ENCODE measurements around the gene JAM3. TPM values are rescaled to one million over a fixed set of nuclear protein-coding genes. Genes with fewer than 3 reads are reported as not detected.

JAM3 gene
- total RNA-seq, result 1 to 10 TPM; 8.0 to 9.6 TPM

DNA sequence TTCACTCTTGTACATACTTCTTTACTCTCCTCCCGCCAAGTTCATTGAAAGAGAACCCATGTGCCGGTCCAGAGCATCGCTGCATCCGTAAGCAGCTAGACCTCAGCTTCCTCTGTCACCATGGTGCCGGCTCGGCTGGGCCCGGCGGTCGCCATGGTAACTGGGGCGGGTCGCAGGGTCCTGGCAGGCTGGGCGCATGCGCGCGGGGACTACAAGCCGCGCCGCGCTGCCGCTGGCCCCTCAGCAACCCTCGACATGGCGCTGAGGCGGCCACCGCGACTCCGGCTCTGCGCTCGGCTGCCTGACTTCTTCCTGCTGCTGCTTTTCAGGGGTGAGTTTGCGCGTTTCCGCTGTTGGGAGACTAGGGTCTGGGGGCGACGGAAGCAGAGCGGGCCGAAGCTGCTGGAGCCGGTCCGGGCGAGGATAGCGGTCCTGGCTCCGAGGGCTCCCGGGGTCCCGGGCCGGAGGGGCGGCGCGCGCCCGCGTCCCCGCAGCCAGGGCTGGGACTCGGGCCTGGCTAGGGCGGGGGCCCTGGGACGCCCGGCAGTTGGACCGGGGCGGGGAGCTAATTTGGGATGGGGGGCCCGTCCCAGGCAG, at the start of gene JAM3:
Gene JAM3, plus strand, starts transcription at position 244 of the 597 bp plus-strand sequence. Its CDS starts 12 bp downstream, at position 256.
- peak within 1 kb of the TSS; percentile 91 for H3K4me3 Mint-ChIP-seq
- peaks cover 15% of the 10 kb centered on the region for H3K4me1 Mint-ChIP-seq (ENCODE audit: low read depth)
- peaks cover 60% of the 10 kb centered on the region for H3K27me3 Mint-ChIP-seq (ENCODE audit: low read depth)
- H3K9me3 Mint-ChIP-seq (ENCODE audit: insufficient read depth), result no peaks in the 10 kb centered on the region
- POLR2A ChIA-PET, result interaction anchor here (0.7 to 1.3 kb wide), 3 partner anchors 35 to 155 kb away, joined by 3 to 5 read pairs (median 3); partner anchors contain the start of genes NCAPD3 and VPS26B
- DNase-seq (peak; percentile 98), ATAC-seq (peak; percentile 94)
- peaks cover 2% of the 10 kb centered on the region for H3K36me3 Mint-ChIP-seq (ENCODE audit: low read depth)
- peak within 1 kb of the TSS; percentile 84 for H3K27ac Mint-ChIP-seq
- CTCF ChIA-PET, result interaction anchor here (1.2 to 8.2 kb wide), 5 partner anchors 11 to 141 kb away, joined by 4 to 41 read pairs (median 6); no protein-coding TSS in a partner anchor

DNA sequence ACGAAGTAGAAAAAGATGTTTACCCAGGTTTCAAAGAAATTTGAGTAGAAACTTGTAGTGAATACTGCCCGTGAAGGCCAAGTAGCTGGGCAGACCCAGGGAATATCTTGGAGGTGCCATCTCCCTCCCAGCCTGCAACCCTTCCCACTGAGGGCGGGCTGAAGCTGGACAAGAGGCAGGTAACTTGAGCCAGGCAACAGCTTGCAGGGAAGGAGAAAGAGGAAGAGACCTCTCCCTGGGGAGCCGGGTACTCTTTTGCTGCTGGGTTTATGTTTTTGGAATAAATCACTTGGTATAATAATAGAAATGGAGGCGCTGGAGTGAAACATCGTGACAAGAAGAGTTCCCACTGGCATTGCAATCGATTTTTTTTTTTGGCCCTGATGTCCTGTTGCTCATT, 49.4 kb upstream of the JAM3 start:
- Mint-ChIP-seq H3K36me3 (ENCODE audit: low read depth) (no peaks in the 10 kb centered on the region), H3K27me3 (ENCODE audit: low read depth) (peaks cover 36% of the 10 kb centered on the region), H3K4me3 (no peak overlapping the region), H3K4me1 (ENCODE audit: low read depth) (peaks cover 6% of the 10 kb centered on the region), H3K27ac (no peak overlapping the region), H3K9me3 (ENCODE audit: insufficient read depth) (no peaks in the 10 kb centered on the region)
- ChIA-PET POLR2A (no interaction called here), CTCF (interaction anchor here (1.6 kb wide), 1 partner anchor 14 kb away, joined by 4 read pairs; no protein-coding TSS in a partner anchor)
- ATAC-seq (no peak), DNase-seq (no peak)

DNA sequence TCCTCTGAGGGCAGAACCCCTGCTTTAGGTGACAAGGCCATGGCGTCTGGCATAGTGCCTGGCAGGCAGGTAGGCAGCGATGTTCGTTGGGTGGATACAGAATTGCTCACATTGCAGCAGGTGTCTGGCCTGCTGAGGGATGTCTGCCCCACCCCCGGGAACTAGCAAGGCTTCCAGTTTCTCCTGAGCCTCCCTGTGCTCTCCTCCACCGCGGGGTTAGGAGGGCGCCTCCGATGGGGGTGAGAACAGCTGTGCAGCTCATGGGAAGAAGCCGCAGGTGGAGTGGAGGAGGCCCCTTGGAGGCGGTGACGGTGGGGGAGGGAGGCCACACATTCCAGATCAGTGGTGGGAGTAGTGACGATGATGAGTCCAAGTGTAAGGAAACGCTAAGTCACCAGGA, 48.3 kb upstream of the JAM3 start:
- no peak for ATAC-seq
- Mint-ChIP-seq H3K27me3 (ENCODE audit: low read depth) (peaks cover 34% of the 10 kb centered on the region), H3K4me1 (ENCODE audit: low read depth) (peaks cover 6% of the 10 kb centered on the region), H3K36me3 (ENCODE audit: low read depth) (no peaks in the 10 kb centered on the region), H3K9me3 (ENCODE audit: insufficient read depth) (no peaks in the 10 kb centered on the region), H3K4me3 (no peak overlapping the region), H3K27ac (no peak overlapping the region)
- CTCF ChIA-PET, result interaction anchor here (0.7 to 1.6 kb wide), 2 partner anchors 13 to 25 kb away, joined by 4 read pairs; no protein-coding TSS in a partner anchor
- no peak for DNase-seq
- POLR2A ChIA-PET, result interaction anchor here (0.7 kb wide), 1 partner anchor 12 kb away, joined by 3 read pairs; no protein-coding TSS in a partner anchor

DNA sequence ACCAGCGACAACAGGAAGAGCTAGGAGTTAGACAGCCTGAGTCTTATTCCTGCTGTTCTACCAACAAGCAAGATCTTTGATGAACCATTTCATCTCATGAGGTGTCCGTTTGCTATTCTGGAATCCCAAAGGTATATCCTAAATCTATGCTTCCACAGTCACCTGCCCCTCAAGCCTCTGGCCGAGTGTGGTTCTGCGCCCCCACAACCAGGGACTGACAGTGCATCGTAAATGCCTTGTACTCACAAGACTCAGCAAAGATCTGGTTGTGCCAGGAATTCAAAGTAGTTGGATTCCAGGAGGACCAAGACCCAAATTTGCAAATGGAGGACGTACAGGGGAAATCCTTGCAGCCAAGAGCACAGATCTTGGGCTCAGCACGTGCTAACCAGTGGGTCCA, 47.5 kb upstream of the JAM3 start:
- POLR2A ChIA-PET, result interaction anchor here (0.7 kb wide), 1 partner anchor 12 kb away, joined by 3 read pairs; no protein-coding TSS in a partner anchor
- peaks cover 27% of the 10 kb centered on the region for H3K27me3 Mint-ChIP-seq (ENCODE audit: low read depth)
- CTCF ChIA-PET, result no interaction called here
- no peak overlapping the region for H3K4me3 Mint-ChIP-seq
- peaks cover 6% of the 10 kb centered on the region for H3K4me1 Mint-ChIP-seq (ENCODE audit: low read depth)
- ATAC-seq (no peak), DNase-seq (no peak)
- H3K36me3 Mint-ChIP-seq (ENCODE audit: low read depth), result no peaks in the 10 kb centered on the region
- no peak overlapping the region for H3K27ac Mint-ChIP-seq
- H3K9me3 Mint-ChIP-seq (ENCODE audit: insufficient read depth), result no peaks in the 10 kb centered on the region

DNA sequence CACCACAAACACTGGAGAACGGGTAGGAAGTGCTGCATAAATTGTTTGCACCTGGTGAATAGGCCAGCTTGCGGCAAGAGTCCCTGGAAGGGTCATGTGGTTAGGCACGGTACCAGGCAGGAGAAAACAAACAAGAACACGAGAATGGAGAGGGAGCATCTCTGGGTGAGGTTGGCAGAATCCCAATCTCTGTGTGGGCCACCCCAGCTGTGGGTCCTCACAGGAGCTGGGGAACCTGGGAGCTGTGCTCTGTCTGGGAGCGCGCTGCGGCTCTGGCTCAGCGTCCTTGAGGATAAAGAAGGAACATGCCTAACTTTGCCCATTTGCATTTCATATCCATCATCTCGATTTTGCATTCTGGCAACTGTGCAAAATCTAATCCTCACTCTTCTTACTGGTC, 46.1 kb upstream of the JAM3 start:
- CTCF ChIA-PET, result no interaction called here
- Mint-ChIP-seq H3K27me3 (ENCODE audit: low read depth) (peaks cover 13% of the 10 kb centered on the region), H3K4me1 (ENCODE audit: low read depth) (peaks cover 19% of the 10 kb centered on the region), H3K4me3 (no peak overlapping the region), H3K9me3 (ENCODE audit: insufficient read depth) (no peaks in the 10 kb centered on the region), H3K27ac (no peak overlapping the region), H3K36me3 (ENCODE audit: low read depth) (no peaks in the 10 kb centered on the region)
- ATAC-seq (no peak), DNase-seq (no peak)
- POLR2A ChIA-PET, result no interaction called here

DNA sequence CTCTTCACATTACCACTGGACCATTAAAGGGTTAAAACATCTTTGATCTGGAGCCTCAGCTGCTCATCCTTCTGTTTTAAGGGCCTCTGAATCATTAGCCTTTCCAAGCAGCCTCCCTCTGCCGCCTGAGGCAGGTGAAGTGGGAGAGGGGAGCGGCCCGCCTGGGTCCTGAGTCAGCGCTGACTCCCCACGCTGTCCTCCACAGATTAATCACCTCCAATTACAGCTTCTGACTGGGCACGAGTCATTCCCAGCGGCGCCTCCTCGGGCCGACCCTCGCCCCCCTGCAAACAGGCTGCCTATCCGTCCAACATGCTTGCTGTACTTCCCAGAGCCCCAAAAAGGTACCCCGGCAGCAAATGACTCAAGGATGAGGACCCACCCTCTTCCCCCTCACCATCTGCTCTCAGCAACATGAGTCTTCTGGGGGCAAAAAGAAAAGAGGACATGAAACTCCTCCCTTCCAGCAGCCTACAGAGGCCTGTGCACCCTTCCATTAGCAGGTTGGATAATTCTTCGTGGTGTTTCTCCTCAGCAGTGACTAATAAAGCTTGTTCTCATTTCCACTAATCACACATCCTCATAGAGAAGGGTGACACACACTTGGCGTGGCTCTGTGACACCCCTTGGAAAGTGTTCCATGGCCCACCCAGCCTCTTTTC, 44.3 kb upstream of the JAM3 start:
- no peak overlapping the region for H3K27ac Mint-ChIP-seq
- H3K36me3 Mint-ChIP-seq (ENCODE audit: low read depth), result no peaks in the 10 kb centered on the region
- H3K9me3 Mint-ChIP-seq (ENCODE audit: insufficient read depth), result no peaks in the 10 kb centered on the region
- H3K4me1 Mint-ChIP-seq (ENCODE audit: low read depth), result peaks cover 33% of the 10 kb centered on the region
- ATAC-seq (no peak), DNase-seq (no peak)
- no peak overlapping the region for H3K4me3 Mint-ChIP-seq
- ChIA-PET POLR2A (interaction anchor here (1.5 kb wide), 1 partner anchor 9 kb away, joined by 4 read pairs; no protein-coding TSS in a partner anchor), CTCF (interaction anchor here (1.1 to 1.5 kb wide), 4 partner anchors 8 to 26 kb away, joined by 3 to 6 read pairs (median 3); no protein-coding TSS in a partner anchor)
- H3K27me3 Mint-ChIP-seq (ENCODE audit: low read depth), result peaks cover 2% of the 10 kb centered on the region

DNA sequence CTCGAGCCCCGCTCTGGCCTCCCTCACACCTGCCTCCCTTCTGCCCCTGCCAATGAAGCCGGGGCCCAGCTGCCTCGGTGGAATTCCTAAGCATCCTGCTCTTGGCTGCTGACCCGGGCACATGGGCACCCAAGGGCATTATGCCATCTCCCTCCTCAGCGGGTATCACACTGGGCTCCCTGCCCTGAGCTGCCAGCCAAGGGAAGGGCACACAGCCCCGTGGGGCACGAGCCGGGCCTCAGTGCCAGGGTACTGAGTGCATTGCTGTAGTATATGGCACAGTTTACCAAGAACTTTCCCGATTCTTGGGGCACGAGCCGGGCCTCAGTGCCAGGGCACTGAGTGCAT, 43.8 kb upstream of the JAM3 start:
- peaks cover 35% of the 10 kb centered on the region for H3K4me1 Mint-ChIP-seq (ENCODE audit: low read depth)
- no peaks in the 10 kb centered on the region for H3K9me3 Mint-ChIP-seq (ENCODE audit: insufficient read depth)
- no peak overlapping the region for H3K4me3 Mint-ChIP-seq
- H3K36me3 Mint-ChIP-seq (ENCODE audit: low read depth), result no peaks in the 10 kb centered on the region
- POLR2A ChIA-PET, result interaction anchor here (1.5 kb wide), 1 partner anchor 9 kb away, joined by 4 read pairs; no protein-coding TSS in a partner anchor
- peaks cover 2% of the 10 kb centered on the region for H3K27me3 Mint-ChIP-seq (ENCODE audit: low read depth)
- ATAC-seq, result no peak
- DNase-seq, result no peak
- no peak overlapping the region for H3K27ac Mint-ChIP-seq
- CTCF ChIA-PET, result interaction anchor here (0.6 to 1.5 kb wide), 3 partner anchors 9 to 97 kb away, joined by 3 to 6 read pairs (median 3); no protein-coding TSS in a partner anchor

DNA sequence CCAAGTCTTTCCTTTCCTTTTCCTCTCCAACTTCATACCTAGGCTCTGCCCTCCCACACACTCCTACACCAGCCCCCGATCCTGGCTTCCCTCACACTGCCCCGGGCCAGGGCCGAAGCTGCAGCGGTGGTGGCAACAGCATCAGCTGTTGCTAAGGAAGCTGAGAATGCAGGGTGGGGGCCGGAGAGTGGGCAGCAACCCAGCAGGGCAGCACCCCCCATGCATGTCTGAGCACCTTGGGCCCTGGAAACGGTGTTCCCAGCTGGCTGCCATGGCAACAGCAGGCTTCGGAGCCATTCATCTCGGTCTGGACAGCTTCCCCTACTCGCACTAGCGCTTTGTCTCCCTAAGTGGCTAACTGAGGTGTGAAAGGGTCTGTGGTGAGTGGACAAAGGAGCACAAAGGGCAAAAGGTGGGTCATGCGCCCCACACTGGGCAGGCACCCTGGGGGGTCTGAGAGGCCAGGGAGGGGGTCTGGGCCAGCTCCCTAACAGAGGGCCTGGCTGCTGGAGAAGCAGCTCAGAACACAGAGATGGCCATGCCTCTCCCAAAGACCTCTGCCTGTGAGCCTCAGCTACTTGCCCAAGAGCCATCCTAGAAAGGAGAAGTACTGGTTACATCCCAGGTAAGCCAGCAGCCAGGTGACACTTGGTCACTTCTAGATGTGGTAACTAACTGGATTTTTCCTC, 42.1 kb upstream of the JAM3 start:
- ChIA-PET POLR2A (interaction anchor here (1.1 to 1.9 kb wide), 4 partner anchors 8 to 119 kb away, joined by 3 to 6 read pairs (median 4); no protein-coding TSS in a partner anchor), CTCF (interaction anchor here (0.9 to 2.9 kb wide), 3 partner anchors 9 to 92 kb away, joined by 3 to 7 read pairs (median 3); no protein-coding TSS in a partner anchor)
- Mint-ChIP-seq H3K4me1 (ENCODE audit: low read depth) (peaks cover 35% of the 10 kb centered on the region), H3K27ac (peak overlapping the region; percentile 83), H3K4me3 (peak overlapping the region; percentile 20), H3K27me3 (ENCODE audit: low read depth) (no peaks in the 10 kb centered on the region), H3K9me3 (ENCODE audit: insufficient read depth) (no peaks in the 10 kb centered on the region), H3K36me3 (ENCODE audit: low read depth) (no peaks in the 10 kb centered on the region)
- ATAC-seq (no peak), DNase-seq (no peak)

DNA sequence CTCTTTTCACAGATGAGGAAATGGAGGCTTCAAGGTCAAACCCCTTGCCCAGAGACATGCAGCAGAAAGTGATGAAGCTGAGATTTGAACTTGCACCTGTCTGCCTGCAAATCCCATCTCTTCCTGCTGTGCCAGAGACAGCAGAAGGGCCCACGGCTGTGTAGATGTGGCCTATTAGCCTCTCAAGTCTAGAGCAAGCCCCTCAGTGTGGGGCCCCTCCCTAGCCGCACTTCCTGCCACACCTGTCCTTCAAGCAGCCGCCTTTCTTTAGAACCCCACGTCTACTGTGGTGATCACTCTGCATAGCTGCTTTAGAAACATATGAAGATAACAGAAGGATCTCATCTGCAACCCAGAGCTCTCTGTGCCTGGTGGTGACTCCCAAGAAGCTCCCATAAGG, 41.2 kb upstream of the JAM3 start:
- no peaks in the 10 kb centered on the region for H3K9me3 Mint-ChIP-seq (ENCODE audit: insufficient read depth)
- no peaks in the 10 kb centered on the region for H3K36me3 Mint-ChIP-seq (ENCODE audit: low read depth)
- peak overlapping the region; percentile 20 for H3K4me3 Mint-ChIP-seq
- ChIA-PET POLR2A (interaction anchor here (1.1 to 1.9 kb wide), 3 partner anchors 9 to 18 kb away, joined by 3 to 6 read pairs (median 5); no protein-coding TSS in a partner anchor), CTCF (interaction anchor here (0.8 to 2.9 kb wide), 7 partner anchors 10 to 100 kb away, joined by 3 to 7 read pairs (median 4); no protein-coding TSS in a partner anchor)
- ATAC-seq, result peak; percentile 93
- H3K27ac Mint-ChIP-seq, result peak overlapping the region; percentile 83
- no peaks in the 10 kb centered on the region for H3K27me3 Mint-ChIP-seq (ENCODE audit: low read depth)
- H3K4me1 Mint-ChIP-seq (ENCODE audit: low read depth), result peaks cover 44% of the 10 kb centered on the region
- DNase-seq, result peak; percentile 79

DNA sequence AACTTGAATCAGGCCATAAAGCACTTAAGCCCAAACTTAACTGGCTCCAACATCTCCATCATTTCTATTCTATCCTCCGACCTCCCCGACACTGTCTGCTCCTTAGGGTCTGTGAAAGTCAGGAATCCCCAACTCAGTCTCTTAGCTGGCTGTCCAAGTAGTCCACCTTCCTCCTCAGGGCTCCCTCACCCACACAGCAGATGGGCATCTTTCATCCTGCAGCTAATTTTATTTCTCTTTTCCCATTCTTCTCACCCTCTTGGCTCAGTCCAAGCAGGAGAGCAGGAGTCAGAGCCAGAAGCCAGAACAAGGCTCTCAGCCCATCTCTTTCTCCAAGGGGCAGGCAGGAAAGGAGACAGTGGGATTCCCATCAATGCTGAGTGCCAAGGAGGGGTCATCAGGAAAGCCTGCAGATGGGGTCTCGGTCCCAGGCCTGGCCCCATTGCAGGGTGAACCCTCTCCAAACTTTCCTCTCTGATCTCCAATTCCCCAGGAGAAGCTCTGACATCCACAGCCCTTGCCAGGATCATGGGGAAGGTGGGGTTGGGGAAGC, 40.4 kb upstream of the JAM3 start:
- H3K27ac Mint-ChIP-seq, result peak overlapping the region; percentile 83

DNA sequence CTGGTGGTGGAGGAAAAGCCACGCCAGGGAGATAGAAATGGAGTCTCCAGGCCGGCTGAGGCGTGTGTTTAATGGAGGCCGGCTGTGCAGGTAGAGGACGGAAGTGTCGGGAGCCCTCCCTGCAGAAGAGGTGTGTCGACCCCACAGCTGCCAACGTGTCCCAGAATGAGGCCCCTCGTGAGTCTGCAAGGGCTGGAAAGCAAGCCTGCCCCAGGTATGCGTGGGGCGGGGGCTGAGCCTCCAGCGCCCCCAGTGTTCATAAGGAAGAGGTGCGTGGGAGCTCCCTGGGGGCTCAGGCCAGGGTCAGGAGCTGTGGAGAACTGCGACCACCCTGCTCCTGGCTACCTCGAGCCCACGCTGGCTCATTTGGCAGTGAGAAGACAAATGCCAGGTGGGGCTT, 38.0 kb upstream of the JAM3 start:
- DNase-seq (no peak), ATAC-seq (no peak)
- Mint-ChIP-seq H3K9me3 (ENCODE audit: insufficient read depth) (no peaks in the 10 kb centered on the region), H3K4me1 (ENCODE audit: low read depth) (peaks cover 76% of the 10 kb centered on the region), H3K4me3 (no peak overlapping the region), H3K27me3 (ENCODE audit: low read depth) (no peaks in the 10 kb centered on the region), H3K36me3 (ENCODE audit: low read depth) (peaks cover 5% of the 10 kb centered on the region), H3K27ac (no peak overlapping the region)
- CTCF ChIA-PET, result interaction anchor here (0.6 to 1.6 kb wide), 6 partner anchors 8 to 103 kb away, joined by 3 to 6 read pairs (median 3); no protein-coding TSS in a partner anchor
- POLR2A ChIA-PET, result no interaction called here

More for the DNA sequence above, 40.4 kb upstream of the JAM3 start:
- CTCF ChIA-PET, result interaction anchor here (0.8 to 2.9 kb wide), 9 partner anchors 20 to 247 kb away, joined by 3 to 7 read pairs (median 4); partner anchors contain the start of gene GLB1L3
- Mint-ChIP-seq H3K36me3 (ENCODE audit: low read depth) (no peaks in the 10 kb centered on the region), H3K27me3 (ENCODE audit: low read depth) (no peaks in the 10 kb centered on the region), H3K4me3 (no peak overlapping the region), H3K9me3 (ENCODE audit: insufficient read depth) (no peaks in the 10 kb centered on the region), H3K4me1 (ENCODE audit: low read depth) (peaks cover 52% of the 10 kb centered on the region)
- no peak for ATAC-seq
- POLR2A ChIA-PET, result interaction anchor here (1.1 to 1.9 kb wide), 3 partner anchors 8 to 17 kb away, joined by 3 to 6 read pairs (median 5); no protein-coding TSS in a partner anchor
- DNase-seq, result no peak

All from activated CD8-positive, alpha-beta T cell treated with anti-CD3 and anti-CD28 coated beads, Interleukin-2, amount 10 ng/mL, durations not matched to agents 7 days and 5 days (primary cell).